Measurements from ENCODE around the gene MALSU1.

GRCh38 chr7:23287612-23288011 lies 11.5 kb upstream of the MALSU1 start:
- TF ChIP-seq, protein P1, sequence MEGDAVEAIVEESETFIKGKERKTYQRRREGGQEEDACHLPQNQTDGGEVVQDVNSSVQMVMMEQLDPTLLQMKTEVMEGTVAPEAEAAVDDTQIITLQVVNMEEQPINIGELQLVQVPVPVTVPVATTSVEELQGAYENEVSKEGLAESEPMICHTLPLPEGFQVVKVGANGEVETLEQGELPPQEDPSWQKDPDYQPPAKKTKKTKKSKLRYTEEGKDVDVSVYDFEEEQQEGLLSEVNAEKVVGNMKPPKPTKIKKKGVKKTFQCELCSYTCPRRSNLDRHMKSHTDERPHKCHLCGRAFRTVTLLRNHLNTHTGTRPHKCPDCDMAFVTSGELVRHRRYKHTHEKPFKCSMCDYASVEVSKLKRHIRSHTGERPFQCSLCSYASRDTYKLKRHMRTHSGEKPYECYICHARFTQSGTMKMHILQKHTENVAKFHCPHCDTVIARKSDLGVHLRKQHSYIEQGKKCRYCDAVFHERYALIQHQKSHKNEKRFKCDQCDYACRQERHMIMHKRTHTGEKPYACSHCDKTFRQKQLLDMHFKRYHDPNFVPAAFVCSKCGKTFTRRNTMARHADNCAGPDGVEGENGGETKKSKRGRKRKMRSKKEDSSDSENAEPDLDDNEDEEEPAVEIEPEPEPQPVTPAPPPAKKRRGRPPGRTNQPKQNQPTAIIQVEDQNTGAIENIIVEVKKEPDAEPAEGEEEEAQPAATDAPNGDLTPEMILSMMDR (IDR thresholded peaks at IDR 0.05; ENCODE audit: low read depth, low read length, missing input control), result no peak
- TF ChIP-seq SP1 (IDR thresholded peaks at IDR 0.05), result no peak
- no peak for TF ChIP-seq TAF1 (conservative IDR thresholded peaks at IDR 0.05)
- TF ChIP-seq JUND (IDR thresholded peaks at IDR 0.05), result no peak
- TF ChIP-seq EGR1 (IDR thresholded peaks at IDR 0.05; ENCODE audit: low read depth in 2 of 2), result no peak

Measured in liver (tissue), 3 donors.